IPS-20b (cell line): ENCODE measurements around the gene METTL26.

Source experiments
- H3K27ac ChIP-seq: one replicate; pipeline ENCODE4 v1.5.1; 2013; ENCODE audit warnings: low read length
- H3K27me3 ChIP-seq: 2 replicates; pipeline ENCODE4 v1.6.1; 2013; ENCODE audit warnings: mild to moderate bottlenecking, low read length, inconsistent platforms; ENCODE audit not compliant: insufficient read depth
- H3K36me3 ChIP-seq: 2 replicates; pipeline ENCODE4 v1.6.1; 2013; ENCODE audit warnings: low read depth, mild to moderate bottlenecking, inconsistent platforms, low read length, moderate library complexity; ENCODE audit not compliant: insufficient read depth
- H3K4me1 ChIP-seq: 2 replicates; pipeline ENCODE4 v1.6.1; 2013; ENCODE audit warnings: mild to moderate bottlenecking, control low read depth, inconsistent platforms, low read length, moderate library complexity; ENCODE audit not compliant: insufficient read depth
- H3K4me3 ChIP-seq: 2 replicates; pipeline ENCODE4 v1.5.1; 2013; ENCODE audit warnings: mild to moderate bottlenecking, low read length, inconsistent platforms
- H3K9ac ChIP-seq: 2 replicates; pipeline ENCODE4 v1.6.1; 2013; ENCODE audit warnings: low read depth, mild to moderate bottlenecking, inconsistent platforms, low read length, moderate library complexity
- H3K9me3 ChIP-seq: 2 replicates; pipeline ENCODE4 v1.6.1; 2013; ENCODE audit warnings: mild to moderate bottlenecking, low read depth, low read length, inconsistent platforms; ENCODE audit not compliant: insufficient read depth

The METTL26 gene

GRCh38 chr16:624526-625070 is 11.5 kb downstream of the METTL26 start:
- no peak overlapping the region for H3K9ac ChIP-seq
- no peak overlapping the region for H3K27ac ChIP-seq
- H3K27me3 ChIP-seq: no peaks in the 10 kb centered on the region
- H3K36me3 ChIP-seq: no peaks in the 10 kb centered on the region; the same call in 1 of the 2 replicates
- no peak overlapping the region for H3K4me3 ChIP-seq
- H3K9me3 ChIP-seq: no peaks in the 10 kb centered on the region
- peaks cover 6% of the 10 kb centered on the region; the same call in 1 of the 2 replicates for H3K4me1 ChIP-seq

DNA sequence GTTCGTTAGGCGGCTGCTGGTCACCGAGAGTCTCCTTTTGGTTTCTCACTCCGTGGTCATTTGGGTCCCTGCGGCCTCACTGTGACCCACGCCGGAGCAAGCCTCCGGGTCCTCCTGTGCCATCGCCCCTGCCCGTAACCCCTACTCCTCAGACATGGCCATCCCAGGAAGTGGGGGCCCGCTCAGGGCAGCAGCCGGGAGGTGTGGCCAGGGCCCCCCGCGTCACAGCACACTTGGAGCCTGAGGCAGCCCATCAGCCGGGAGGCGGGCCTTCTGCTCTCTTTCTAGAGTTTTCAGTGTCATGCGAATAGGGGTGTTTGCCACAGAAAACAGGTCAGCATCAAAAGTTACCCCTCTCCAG is 13.2 kb downstream of the METTL26 start:
- Histone ChIP-seq H3K27ac (no peak overlapping the region), H3K4me3 (no peak overlapping the region), H3K36me3 (no peaks in the 10 kb centered on the region; the same call in 1 of the 2 replicates), H3K9ac (no peak overlapping the region), H3K4me1 (no peaks in the 10 kb centered on the region), H3K27me3 (no peaks in the 10 kb centered on the region), H3K9me3 (no peaks in the 10 kb centered on the region)

DNA sequence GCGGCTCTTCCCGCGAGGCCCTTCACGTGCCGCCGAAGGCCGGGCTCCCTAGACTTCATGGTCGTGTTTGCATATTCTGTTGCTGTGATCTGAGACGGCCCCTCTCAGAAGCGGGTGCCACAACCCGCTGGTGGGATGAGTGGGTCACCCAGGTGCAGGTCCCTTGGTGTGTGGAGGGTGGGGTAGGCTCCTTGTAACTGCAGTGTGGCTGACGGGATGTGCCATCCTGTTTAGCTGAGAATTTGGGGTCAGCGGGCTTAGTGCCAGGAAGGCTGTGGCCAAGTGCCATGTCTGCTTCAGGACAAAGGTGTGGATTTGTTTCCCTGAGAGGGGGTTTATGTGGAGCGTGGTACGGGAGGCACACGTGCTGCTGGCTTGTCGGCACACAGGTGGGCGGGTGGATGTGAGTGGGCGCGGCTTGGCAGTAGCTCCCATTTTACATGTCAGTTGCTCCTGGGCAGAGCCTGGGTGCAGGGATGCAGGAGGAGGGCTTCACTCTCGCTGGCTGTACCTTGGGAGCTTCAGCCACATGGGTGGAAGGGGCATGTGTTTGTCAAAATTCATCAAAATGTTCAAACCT is 14.5 kb downstream of the METTL26 start:
- Histone ChIP-seq H3K9me3 (no peaks in the 10 kb centered on the region), H3K36me3 (no peaks in the 10 kb centered on the region; the same call in 1 of the 2 replicates), H3K4me1 (no peaks in the 10 kb centered on the region), H3K9ac (no peak overlapping the region), H3K4me3 (no peak overlapping the region), H3K27ac (no peak overlapping the region), H3K27me3 (no peaks in the 10 kb centered on the region)

- Histone ChIP-seq H3K27me3 (no peaks in the 10 kb centered on the region), H3K9ac (no peak overlapping the region; the same call in 1 of the 2 replicates), H3K4me1 (no peaks in the 10 kb centered on the region), H3K36me3 (no peaks in the 10 kb centered on the region), H3K4me3 (no peak overlapping the region), H3K9me3 (no peaks in the 10 kb centered on the region), H3K27ac (no peak overlapping the region)
These were observed 15.2 kb downstream of the METTL26 start for GRCh38 chr16:620700-621525.

DNA sequence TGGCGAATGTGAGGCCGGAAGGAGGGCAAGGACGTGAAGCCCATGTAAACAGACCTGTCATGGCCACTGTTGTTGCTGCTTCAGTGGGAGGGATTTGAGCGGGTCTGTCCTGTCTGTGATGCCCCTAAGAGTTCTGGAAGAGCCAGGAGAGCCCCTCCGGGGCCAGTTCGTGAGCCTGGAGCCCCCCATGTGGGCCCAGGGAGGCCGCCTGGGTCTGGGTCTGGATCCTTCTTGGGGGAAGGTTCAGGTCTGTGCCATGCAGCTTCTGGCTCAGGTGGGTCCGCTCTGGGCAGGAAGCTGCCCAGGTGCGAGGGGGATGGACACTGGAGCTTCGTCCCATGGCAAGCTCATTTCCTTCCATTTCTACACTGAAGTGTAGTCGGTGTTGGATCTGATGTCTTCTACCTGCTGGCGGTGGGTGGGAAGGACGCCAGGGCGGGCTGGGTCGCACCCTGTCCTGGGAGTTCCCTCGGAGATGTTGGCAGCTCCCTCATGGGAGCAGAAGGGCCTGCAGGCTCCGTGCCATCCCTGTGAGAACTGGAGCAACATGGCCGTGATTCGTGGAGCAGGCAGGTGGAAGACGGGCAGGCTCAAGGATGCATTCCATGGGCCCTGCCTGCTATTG is 16.5 kb downstream of the METTL26 start:
- no peaks in the 10 kb centered on the region for H3K9me3 ChIP-seq
- H3K4me3 ChIP-seq: no peak overlapping the region
- no peaks in the 10 kb centered on the region for H3K36me3 ChIP-seq
- H3K4me1 ChIP-seq: no peaks in the 10 kb centered on the region
- H3K9ac ChIP-seq: no peak overlapping the region
- H3K27ac ChIP-seq: no peak overlapping the region
- no peaks in the 10 kb centered on the region for H3K27me3 ChIP-seq

DNA sequence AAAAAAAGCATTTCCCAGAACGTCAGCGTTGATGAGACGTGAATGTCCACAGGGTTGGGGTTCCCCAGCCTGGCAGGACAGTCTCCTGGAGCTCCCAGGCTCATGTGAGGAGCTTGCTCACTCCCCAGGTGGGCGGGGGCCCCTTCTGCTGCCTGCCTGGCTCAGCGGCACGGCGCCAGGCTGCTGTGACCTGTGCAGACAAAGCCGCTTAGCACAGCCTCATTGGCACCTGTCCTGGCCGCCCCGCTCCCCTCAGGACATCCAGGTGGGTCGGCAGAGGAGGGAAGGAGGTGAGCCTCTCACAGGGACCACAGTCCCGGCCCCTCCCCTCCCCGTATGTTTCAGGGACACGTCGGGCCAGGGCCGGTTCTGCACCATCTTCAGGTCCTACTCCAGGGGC is 18.2 kb downstream of the METTL26 start:
- Histone ChIP-seq H3K9ac (no peak overlapping the region), H3K36me3 (no peaks in the 10 kb centered on the region), H3K27me3 (no peaks in the 10 kb centered on the region), H3K4me3 (no peak overlapping the region), H3K27ac (no peak overlapping the region), H3K9me3 (no peaks in the 10 kb centered on the region), H3K4me1 (no peaks in the 10 kb centered on the region)

GRCh38 chr16:616733-617586 is 19.1 kb downstream of the METTL26 start:
- Histone ChIP-seq H3K4me1 (no peaks in the 10 kb centered on the region), H3K9ac (no peak overlapping the region), H3K27ac (no peak overlapping the region), H3K9me3 (no peaks in the 10 kb centered on the region), H3K27me3 (no peaks in the 10 kb centered on the region), H3K36me3 (no peaks in the 10 kb centered on the region), H3K4me3 (no peak overlapping the region)

- no peaks in the 10 kb centered on the region for H3K9me3 ChIP-seq
These were observed 21.0 kb downstream of the METTL26 start for GRCh38 chr16:615122-615521.

GRCh38 chr16:610513-611381 is 25.4 kb downstream of the METTL26 start:
- Histone ChIP-seq H3K36me3 (no peaks in the 10 kb centered on the region), H3K27me3 (no peaks in the 10 kb centered on the region), H3K9ac (no peak overlapping the region), H3K9me3 (no peaks in the 10 kb centered on the region), H3K4me3 (no peak overlapping the region), H3K27ac (no peak overlapping the region), H3K4me1 (no peaks in the 10 kb centered on the region)

More at GRCh38 chr16:615122-615521, 21.0 kb downstream of the METTL26 start:
- Histone ChIP-seq H3K27ac (no peak overlapping the region), H3K9ac (no peak overlapping the region), H3K36me3 (no peaks in the 10 kb centered on the region), H3K4me1 (no peaks in the 10 kb centered on the region), H3K27me3 (no peaks in the 10 kb centered on the region), H3K4me3 (no peak overlapping the region)

DNA sequence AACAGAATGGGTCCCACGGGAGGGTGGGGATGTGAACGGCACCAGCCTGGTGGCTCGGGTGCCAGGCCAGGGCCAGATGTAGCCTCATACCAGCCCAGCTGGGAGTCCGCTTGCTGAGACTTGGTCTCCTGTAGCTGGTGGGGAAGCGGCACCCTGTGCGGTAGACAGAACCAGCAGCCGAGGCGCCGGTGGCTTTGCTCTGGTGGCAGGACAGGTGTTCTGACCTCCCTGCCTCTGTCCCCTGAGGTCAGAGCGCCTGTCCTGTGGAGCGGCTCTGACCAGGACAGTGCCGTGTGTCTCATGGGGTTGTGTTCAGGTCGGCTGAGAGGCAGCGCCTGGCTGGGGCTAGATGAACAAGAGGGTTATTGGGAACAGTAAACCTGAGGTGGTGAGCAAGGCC is 26.1 kb downstream of the METTL26 start:
- Histone ChIP-seq H3K36me3 (no peaks in the 10 kb centered on the region), H3K27ac (no peak overlapping the region), H3K9ac (no peak overlapping the region), H3K4me1 (no peaks in the 10 kb centered on the region), H3K4me3 (no peak overlapping the region), H3K27me3 (no peaks in the 10 kb centered on the region), H3K9me3 (peaks cover 5% of the 10 kb centered on the region)
